Endothelial cell (in vitro differentiated cells): ENCODE measurements around the gene SLC16A6. TPM values are rescaled to one million over a fixed set of nuclear protein-coding genes. Genes with fewer than 3 reads are reported as not detected.
"Not testable (repeated sequence)": the region's sequence is repeated elsewhere in the genome, so short reads cannot be mapped to it uniquely, and the experiment has no call there.

Experiments
- DNase-seq: peaks from one replicate; pipeline ENCODE4 v3.0.0; 2021; ENCODE audit warnings: low spot score
- H3K27ac Mint-ChIP-seq: one replicate; pipeline ENCODE4 v1.8.0; 2021; ENCODE audit warnings: mixed read lengths, inconsistent platforms; ENCODE audit not compliant: unreplicated experiment
- H3K27me3 Mint-ChIP-seq: one replicate; pipeline ENCODE4 v1.8.0; 2021; ENCODE audit warnings: mild to moderate bottlenecking, moderate library complexity, mixed read lengths, inconsistent platforms; ENCODE audit not compliant: unreplicated experiment
- H3K36me3 Mint-ChIP-seq: one replicate; pipeline ENCODE4 v1.8.0; 2021; ENCODE audit warnings: mild to moderate bottlenecking, low read depth, mixed read lengths, inconsistent platforms; ENCODE audit not compliant: unreplicated experiment
- H3K4me1 Mint-ChIP-seq: one replicate; pipeline ENCODE4 v1.8.0; 2021; ENCODE audit warnings: mild to moderate bottlenecking, mixed read lengths, inconsistent platforms; ENCODE audit not compliant: unreplicated experiment
- H3K4me3 Mint-ChIP-seq: one replicate; pipeline ENCODE4 v1.8.0; 2021; ENCODE audit warnings: mild to moderate bottlenecking, mixed read lengths, inconsistent platforms; ENCODE audit not compliant: unreplicated experiment
- H3K9me3 Mint-ChIP-seq: one replicate; pipeline ENCODE4 v1.8.0; 2021; ENCODE audit warnings: mixed read lengths, inconsistent platforms; ENCODE audit not compliant: unreplicated experiment
- CTCF ChIP-seq: fragments of 200-600 bp; sonication (generic); IDR thresholded peaks from one replicate; pipeline ENCODE4 v1.5.0; 2021; ENCODE audit warnings: antibody characterized with exemption; ENCODE audit not compliant: unreplicated experiment
- long read RNA-seq: library from polyadenylated mRNA; unstranded; transcript quantifications from one replicate; pipeline ENCODE4 v2.0.0, GENCODE V29; 2020; ENCODE audit not compliant: unreplicated experiment
- total RNA-seq: library from RNA; stranded (reverse); fragmentation: NEBNext Ultra II Directional; extraction: Animal tissue kit (Norgen Biotek cat#: 25700); gene quantifications from one replicate; pipeline ENCODE4 v1.2.1, GENCODE V29; 2021; ENCODE audit not compliant: unreplicated experiment

Gene SLC16A6
- 2.4 TPM for total RNA-seq
- long read RNA-seq, partial matches to known transcripts: 0 of 1 reads
- long read RNA-seq, other reads (novel, unspliced or antisense): 1 of 1 reads

DNA sequence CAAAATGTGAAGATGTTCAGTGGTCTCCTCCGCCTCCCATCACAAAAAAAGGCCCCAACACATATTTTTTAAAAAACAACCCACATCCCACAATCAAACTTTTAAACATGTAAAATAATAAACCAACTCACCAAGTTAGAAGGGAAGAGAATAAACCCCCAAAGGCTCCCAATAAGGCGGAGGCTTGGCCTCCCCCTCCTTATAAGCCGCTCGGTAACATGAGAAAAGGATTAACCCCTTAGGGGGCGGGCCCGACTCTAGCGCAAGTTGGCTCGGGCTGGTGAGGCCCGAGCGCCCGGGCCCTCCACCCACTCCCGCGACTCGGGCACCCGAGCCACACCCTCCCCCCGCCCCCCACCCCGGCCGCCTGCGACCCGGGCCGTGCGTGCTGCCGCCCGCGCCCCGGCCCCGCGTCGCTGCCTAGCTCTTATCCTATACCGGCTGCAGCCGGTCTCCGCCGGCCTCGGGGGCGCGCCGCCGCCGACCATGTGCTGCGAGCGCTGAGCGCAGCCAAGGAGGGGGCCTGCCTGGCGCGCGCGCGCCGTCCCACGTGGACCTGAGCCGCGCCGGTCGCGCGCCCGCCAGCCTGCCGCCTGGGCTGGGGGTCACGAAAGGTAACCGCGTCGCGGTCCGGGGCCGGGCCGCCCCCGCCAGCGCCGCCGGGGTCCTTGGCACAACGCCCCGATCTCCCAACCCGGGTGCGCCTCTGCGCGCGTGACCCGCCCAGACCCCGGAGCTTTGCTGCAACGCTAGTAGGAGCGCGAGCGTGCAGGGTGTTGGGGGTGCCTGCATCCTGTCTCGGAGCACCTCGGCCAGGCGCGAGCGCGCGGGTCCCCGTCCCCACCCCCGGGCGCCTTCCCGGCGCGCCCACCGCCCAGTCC is at the start of gene SLC16A6, which contains the start of gene ARSG:
SLC16A6 (minus strand) TSS at position 173 of the 881 bp plus-strand sequence. CDS start 12,807 bp downstream, outside the sequence.
ARSG (plus strand) TSS at position 541 of the 881 bp plus-strand sequence. CDS start 15,999 bp downstream, outside the sequence.
- H3K4me1 Mint-ChIP-seq: peaks cover 40% of the 10 kb centered on the region
- H3K4me3 Mint-ChIP-seq: peak within 1 kb of the TSS; percentile 90
- DNase-seq: peak; percentile 71
- peak within 1 kb of the TSS; percentile 76 for H3K27ac Mint-ChIP-seq
- peaks cover 10% of the 10 kb centered on the region for H3K27me3 Mint-ChIP-seq
- H3K9me3 Mint-ChIP-seq: no peaks in the 10 kb centered on the region
- no peak for TF ChIP-seq CTCF
- H3K36me3 Mint-ChIP-seq: peaks cover 4% of the 10 kb centered on the region

GRCh38 chr17:68334393-68334792 is 43.5 kb upstream of the SLC16A6 start:
- Mint-ChIP-seq H3K9me3 (peaks cover 4% of the 10 kb centered on the region), H3K36me3 (peaks cover 11% of the 10 kb centered on the region), H3K27me3 (no peaks in the 10 kb centered on the region), H3K4me3 (no peak overlapping the region), H3K4me1 (peaks cover 2% of the 10 kb centered on the region), H3K27ac (no peak overlapping the region)
- TF ChIP-seq CTCF: no peak
- DNase-seq: no peak

GRCh38 chr17:68331932-68332331 is 41.0 kb upstream of the SLC16A6 start:
- H3K27me3 Mint-ChIP-seq, DNase-seq, H3K4me3 Mint-ChIP-seq, H3K27ac Mint-ChIP-seq, H3K9me3 Mint-ChIP-seq, H3K4me1 Mint-ChIP-seq: not testable (repeated sequence)
- peaks cover 11% of the 10 kb centered on the region for H3K36me3 Mint-ChIP-seq

- Mint-ChIP-seq H3K36me3 (peaks cover 14% of the 10 kb centered on the region), H3K27me3 (peaks cover 2% of the 10 kb centered on the region), H3K27ac (no peak overlapping the region), H3K4me1 (no peaks in the 10 kb centered on the region), H3K4me3 (no peak overlapping the region), H3K9me3 (peaks cover 4% of the 10 kb centered on the region)
- no peak for TF ChIP-seq CTCF
- DNase-seq: no peak
Measured at GRCh38 chr17:68329331-68329730, 38.4 kb upstream of the SLC16A6 start.

DNA sequence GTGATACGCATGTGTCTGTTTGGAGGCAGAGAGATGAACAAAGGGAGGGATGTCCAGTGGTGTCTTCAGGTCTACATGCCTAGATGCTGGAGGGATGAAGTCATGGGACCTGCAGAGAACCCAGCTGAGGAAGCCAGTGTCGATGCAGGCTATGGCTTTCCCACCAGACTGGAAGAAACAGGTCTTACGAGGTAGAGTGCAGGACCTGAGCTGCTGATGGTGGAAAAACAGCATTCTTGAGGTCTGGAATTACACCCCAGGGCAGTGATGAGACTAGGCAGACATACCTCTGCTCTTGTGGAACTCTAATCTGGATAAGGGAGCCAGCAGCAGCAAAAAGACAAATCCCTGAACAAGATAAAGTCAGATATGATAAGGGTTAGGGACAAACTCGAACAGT is 37.7 kb upstream of the SLC16A6 start:
- Mint-ChIP-seq H3K4me1 (peaks cover 3% of the 10 kb centered on the region), H3K27me3 (peaks cover 2% of the 10 kb centered on the region), H3K27ac (no peak overlapping the region), H3K36me3 (peaks cover 14% of the 10 kb centered on the region), H3K9me3 (peaks cover 4% of the 10 kb centered on the region), H3K4me3 (no peak overlapping the region)
- no peak for DNase-seq
- TF ChIP-seq CTCF: no peak
